Measurements from ENCODE around the gene GPR3.

The GPR3 gene

DNA sequence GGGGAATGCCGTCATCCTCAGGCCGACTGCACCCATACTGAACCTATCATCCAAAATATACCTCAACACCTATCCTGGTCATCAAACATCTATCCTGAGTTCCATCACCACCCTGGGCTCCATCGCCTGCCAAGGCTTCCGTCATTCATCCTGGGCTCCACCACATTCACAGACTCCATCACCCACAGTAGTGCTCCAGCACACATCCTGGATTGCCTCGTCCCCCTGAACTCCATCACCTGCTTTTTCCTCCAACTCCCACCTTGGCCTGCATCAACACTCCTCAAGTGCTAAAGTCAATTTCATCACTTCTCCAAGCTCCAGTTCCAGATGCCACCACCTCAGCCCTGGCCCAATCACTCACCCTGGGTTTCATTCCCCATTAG lies 33.5 kb upstream of the GPR3 start:
- no peak for DNase-seq (ENCODE audit: low spot score)

DNA sequence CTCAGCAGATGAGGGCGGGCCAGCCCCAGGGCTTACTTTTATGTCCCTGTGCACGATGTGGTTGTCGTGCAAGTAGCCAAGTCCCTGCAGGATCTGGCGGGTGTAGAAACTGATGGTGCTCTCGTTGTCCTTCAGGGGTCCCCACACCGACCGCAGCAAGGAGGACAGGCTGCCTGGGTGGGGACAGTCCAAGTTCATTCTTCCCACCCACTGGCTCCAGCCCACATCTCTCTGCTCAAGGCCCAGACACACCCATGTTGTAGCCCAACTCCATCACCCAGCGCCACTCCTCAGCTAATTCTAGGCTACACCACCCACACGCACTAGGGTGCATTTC lies 32.6 kb upstream of the GPR3 start:
- DNase-seq (ENCODE audit: low spot score), result no peak

- no peak for DNase-seq (ENCODE audit: low spot score)
Measured at GRCh38 chr1:27360159-27361043, 32.0 kb upstream of the GPR3 start.

DNA sequence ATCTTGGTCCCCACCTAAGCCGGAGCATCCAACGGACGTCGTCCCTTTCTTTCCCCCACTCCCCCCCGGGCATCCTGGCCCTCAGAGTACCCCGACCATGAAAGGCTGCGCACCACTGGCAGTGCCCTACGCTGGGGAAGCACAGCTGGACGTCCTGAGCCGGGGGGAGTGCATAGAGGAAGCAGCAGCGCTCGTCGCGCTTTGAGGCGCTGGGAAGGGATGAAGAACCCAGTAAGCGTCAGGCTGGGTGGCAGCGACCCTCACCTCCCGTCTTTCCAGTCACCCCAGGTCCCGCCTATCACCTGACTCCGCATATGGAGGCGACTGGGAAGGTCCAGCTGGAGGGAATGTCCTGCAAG lies 31.4 kb upstream of the GPR3 start:
- no peak for DNase-seq (ENCODE audit: low spot score)

DNA sequence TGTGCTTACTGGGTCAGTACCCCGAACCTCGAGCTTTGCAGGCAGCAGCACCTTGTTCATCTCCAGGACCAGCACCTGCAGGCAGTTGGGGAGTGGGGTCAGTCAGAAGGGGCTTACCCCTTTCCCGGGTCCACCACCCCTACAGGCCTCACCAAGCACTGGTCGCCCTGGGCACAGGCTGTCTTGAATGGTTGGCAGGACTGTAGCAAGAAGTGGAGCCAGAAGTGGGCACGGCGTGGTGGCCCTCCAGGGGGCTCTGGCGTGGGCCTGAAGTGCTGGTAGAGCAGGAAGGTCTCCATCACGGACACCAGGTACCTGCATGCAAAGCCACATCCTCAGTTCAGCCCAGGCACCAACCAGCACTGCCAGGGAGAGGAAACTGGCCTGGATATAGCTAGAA lies 30.9 kb upstream of the GPR3 start:
- no peak for DNase-seq (ENCODE audit: low spot score)

GRCh38 chr1:27363766-27364695 lies 28.4 kb upstream of the GPR3 start:
- no peak for DNase-seq (ENCODE audit: low spot score)

DNA sequence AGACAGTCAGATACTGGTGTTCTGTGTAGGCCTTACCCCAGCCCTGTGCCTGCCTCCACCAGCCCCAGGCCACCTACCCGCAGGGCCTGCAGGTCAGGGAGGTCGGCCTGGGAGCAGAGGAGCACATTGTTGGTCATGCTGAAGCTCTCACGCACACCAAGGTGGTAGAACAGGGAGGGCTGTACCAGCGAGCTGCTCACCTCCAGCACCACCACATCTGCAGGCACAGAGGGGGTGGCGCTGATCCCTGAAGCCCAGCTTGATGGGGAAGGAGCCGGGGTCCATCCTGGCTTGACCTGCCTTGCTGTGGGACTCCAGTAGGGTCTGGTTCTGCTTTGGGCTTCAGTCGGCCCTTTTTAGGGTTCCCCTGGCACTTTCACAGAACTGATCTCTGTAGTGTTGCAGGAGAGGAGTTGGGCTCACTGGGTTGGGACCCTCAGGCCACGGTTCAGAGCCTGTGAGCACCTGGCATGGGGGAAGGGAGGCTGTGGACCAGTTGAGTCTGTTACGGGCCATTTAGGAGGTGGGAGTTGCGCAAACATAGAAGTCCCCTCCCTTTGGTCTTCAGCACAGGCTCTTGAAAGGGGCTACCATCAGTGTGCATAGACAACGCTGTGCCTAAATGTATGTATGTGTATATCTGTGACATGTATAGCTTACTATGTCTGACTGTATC lies 27.6 kb upstream of the GPR3 start:
- DNase-seq (ENCODE audit: low spot score), result no peak

DNA sequence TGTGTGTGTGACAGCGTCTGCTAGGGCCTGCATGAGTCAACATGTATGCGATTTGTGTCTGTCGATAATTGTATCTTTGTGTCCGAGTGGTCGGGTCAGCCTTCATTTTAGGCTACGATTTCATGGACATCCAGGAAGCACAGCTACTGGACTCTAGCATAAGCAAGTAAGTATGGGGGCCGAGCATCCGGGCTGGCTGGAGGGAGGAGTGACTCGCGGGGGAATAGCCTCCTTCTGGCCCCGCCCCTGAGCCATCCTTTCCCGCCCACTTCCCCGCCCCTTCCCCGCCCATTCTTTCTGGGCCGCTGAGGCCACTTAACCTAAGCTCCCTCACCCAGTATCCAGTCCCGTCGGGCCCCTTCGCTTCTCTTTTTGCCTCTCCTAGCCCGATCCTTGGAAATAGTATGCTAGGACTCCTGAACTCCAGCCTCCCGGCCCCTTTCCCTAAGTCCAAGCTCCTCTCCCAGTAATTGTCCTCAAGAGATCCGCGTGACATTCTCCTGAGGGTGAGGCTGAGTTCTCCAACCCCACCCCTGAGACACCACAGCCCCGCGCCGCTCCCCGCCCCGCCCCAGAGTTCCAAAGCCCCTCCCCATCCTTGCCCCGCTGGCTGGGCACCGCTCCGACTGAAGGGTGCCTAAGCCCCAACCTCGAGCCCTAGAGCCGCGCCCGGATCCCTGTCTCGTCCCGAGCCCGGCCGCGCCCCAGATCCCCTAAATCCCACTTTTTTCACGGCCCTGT lies 26.9 kb upstream of the GPR3 start:
- DNase-seq (ENCODE audit: low spot score), result peak; percentile 90

GRCh38 chr1:27366113-27366410 lies 26.4 kb upstream of the GPR3 start:
- peak; percentile 83 for DNase-seq (ENCODE audit: low spot score)

GRCh38 chr1:27366411-27367159 lies 25.8 kb upstream of the GPR3 start, which contains the start of gene MAP3K6:
Gene MAP3K6, minus strand, starts transcription at chr1:27366961. Its CDS starts 364 bp downstream, at chr1:27366597.
- DNase-seq (ENCODE audit: low spot score), result peak; percentile 89

DNA sequence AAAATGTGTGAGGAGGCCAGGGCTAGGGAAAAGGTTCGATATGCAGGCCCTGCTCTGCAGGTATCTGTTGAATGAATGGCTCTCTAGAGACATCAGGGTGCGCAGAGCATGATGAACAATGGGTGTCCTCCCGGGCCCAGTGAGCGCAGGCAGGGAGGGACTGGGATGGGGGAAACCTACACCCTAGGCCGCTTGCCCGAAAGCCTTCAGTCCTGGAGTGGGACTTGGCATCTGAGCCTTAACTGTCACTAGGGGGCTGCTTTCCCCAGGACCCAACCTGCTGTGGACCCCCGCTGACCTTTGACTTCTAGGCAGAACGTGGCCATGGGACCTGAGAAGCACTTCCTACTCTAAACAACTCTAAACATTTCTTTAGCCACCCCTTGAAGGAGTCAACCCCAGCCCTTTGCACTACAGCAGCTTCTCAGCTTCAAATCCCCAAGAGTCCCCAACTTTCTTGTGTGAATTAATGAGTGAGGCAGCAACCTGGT lies 25.2 kb upstream of the GPR3 start:
- DNase-seq (ENCODE audit: low spot score), result no peak

DNA sequence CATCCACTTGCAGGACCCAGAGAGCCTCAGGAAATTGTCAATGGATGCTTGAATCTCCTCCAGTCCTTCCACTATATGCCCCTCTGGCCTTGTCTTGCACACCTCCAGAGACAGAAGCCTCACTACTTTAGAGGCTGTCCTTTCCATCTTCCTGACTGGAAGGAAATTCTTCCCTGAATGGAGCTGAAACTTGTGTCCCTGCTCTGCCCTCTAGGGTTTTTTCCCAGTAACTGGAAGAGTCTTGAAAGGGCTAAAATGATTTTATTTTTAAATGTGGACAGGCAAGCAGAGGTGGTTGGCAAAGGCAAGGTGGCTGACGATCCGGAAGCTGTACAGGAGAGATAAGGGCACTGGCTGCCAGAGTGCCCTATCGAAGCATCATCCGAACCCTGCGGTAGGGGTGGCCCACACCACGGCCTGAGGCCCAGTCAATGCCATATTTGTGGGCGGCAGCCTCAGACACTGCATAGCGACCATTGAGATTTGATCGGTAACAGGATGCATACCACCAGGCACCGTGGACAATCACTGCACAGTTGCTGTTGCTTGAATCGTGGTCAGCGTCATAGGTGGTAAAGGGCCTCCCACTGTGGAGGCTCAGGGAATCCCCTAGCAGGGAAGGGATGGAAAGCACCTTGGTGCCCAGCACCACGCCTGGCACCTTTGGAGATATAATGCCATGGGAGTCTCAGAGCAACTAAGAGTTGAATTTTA lies 23.4 kb upstream of the GPR3 start:
- DNase-seq (ENCODE audit: low spot score), result no peak

GRCh38 chr1:27372022-27372807 lies 20.2 kb upstream of the GPR3 start:
- DNase-seq (ENCODE audit: low spot score), result no peak

DNA sequence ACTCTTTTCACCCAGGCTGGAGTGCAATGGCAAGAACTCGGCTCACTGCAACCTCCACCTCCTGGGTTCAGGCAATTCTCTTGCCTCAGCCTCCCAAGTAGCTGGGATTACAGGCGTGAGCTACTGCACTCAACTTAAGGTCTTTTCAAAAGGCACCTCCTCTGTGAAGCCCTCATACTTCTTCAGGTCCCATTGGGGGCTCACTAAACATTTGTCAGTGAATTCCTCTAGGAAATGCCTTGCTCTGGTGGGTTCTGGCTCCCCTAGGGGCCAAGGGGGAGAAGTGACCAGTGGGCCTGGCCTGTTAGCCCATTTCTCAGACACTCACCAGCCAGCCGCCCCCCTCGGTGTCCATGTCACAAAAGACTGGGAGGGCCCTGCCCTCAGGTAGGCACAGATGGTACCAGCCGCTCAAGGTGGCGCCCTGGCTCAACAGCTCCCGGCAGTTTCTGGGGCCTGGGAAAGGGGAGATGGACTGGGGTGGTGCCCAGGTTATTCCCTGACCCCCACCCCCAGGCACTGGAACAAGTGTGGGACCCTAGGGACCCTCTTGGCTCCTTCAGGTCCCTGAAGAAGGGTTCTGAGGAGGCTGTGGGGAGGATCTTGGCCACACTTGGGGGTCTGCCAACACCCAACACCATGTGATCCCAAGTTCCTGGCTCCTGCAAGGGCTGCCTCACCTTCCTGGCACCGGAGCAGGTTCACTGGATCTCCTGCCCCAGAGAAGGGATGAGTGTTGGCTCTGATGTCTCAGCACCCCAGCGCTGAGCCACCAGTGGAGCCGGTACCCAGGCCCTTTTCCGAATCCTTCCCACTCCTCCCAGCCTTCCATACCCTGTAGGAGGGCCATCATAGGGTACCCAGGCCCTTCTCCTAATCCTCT lies 19.4 kb upstream of the GPR3 start:
- no peak for DNase-seq (ENCODE audit: low spot score)

DNA sequence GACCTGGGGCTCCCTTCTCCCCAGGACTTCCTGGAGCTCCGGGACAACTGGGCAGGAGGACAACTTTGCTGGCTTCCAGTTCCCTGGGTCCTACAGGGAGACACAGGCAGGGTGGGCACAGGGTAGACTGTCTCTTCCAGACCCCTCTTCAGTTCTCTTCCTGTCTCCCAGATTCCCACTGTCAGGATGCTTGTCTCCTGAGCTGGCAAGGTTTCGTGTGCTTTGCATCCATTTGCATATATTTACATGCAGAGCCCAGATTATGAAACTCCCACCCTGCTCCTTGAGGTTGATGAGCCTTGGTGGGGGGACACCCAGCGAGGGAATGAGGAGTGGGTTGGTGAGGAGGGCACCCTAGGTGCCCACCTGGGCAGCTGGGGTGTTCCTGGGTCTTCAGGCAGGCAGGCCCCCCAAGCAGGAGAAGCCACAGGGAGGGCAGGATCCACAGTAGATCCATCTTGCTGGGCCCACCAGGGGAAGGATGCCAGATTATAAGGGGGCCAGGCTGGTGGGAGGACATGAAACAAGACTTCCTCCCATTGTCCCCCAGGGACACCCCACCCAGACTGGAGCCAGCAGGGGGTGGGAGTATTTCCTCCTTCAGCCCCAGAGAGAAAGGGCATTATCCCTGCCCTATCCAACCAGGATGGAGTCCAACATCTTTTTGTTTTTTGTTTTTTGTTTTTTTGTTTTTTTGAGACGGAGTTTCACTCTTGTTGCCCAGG lies 17.9 kb upstream of the GPR3 start, which contains the start of gene FCN3:
Gene FCN3 (minus strand): TSS at position 463 of the 725 bp plus-strand sequence. CDS start 6 bp downstream, at position 457.
- DNase-seq (ENCODE audit: low spot score), result no peak

GRCh38 chr1:27377760-27378495 lies 14.5 kb upstream of the GPR3 start:
- no peak for DNase-seq (ENCODE audit: low spot score)

GRCh38 chr1:27379564-27380122 lies 12.8 kb upstream of the GPR3 start:
- DNase-seq (ENCODE audit: low spot score), result no peak

Measured in D341Med (cell line).